Adipocyte (in vitro differentiated cells): ENCODE data around the gene SGSM2.
A peak's percentile ranks its signal among the peaks of the same experiment; 100 is the strongest.

Experiments
- DNase-seq: peaks from one replicate; pipeline ENCODE4 v3.0.0-alpha.2; 2015; ENCODE audit warnings: low read depth
- H3K27me3 ChIP-seq: replicated peaks from 2 replicates; pipeline ENCODE4 v1.7.0; 2013; ENCODE audit warnings: mild to moderate bottlenecking, low read length, moderate library complexity; ENCODE audit not compliant: control insufficient read depth, insufficient read depth
- H3K36me3 ChIP-seq: 2 replicates; pipeline ENCODE4 v1.7.0; 2013; ENCODE audit warnings: low read length, mild to moderate bottlenecking, moderate library complexity; ENCODE audit not compliant: control insufficient read depth, insufficient read depth, severe bottlenecking
- H3K4me1 ChIP-seq: 2 replicates; pipeline ENCODE4 v1.7.0; 2013; ENCODE audit warnings: mild to moderate bottlenecking, low read length, moderate library complexity; ENCODE audit not compliant: control insufficient read depth, insufficient read depth
- H3K4me3 ChIP-seq: 2 replicates; pipeline ENCODE4 v1.7.0; 2013; ENCODE audit warnings: mild to moderate bottlenecking, low read length, moderate library complexity
- H3K9ac ChIP-seq: 2 replicates; pipeline ENCODE4 v1.7.0; 2013; ENCODE audit warnings: mild to moderate bottlenecking, low read length, moderate library complexity
- H3K9me3 ChIP-seq: 2 replicates; pipeline ENCODE4 v1.7.0; 2013; ENCODE audit warnings: mild to moderate bottlenecking, low read length, moderate library complexity; ENCODE audit not compliant: control insufficient read depth

SGSM2 gene

GRCh38 chr17:2337544-2338314, 428 bp downstream of the SGSM2 start:
- peaks cover 21% of the 10 kb centered on the region for H3K4me1 ChIP-seq
- H3K36me3 ChIP-seq = peaks cover 26% of the 10 kb centered on the region
- H3K4me3 ChIP-seq = peak overlapping the region; percentile 97
- H3K9me3 ChIP-seq = no peaks in the 10 kb centered on the region
- H3K27me3 ChIP-seq = no peaks in the 10 kb centered on the region
- H3K9ac ChIP-seq = peak overlapping the region; percentile 86
- DNase-seq = peak; percentile 84

GRCh38 chr17:2338315-2338657, 985 bp downstream of the SGSM2 start:
- DNase-seq = peak; percentile 29
- H3K9me3 ChIP-seq = no peaks in the 10 kb centered on the region
- peak overlapping the region; percentile 86 for H3K9ac ChIP-seq
- peaks cover 20% of the 10 kb centered on the region for H3K36me3 ChIP-seq
- no peaks in the 10 kb centered on the region for H3K27me3 ChIP-seq
- H3K4me3 ChIP-seq = peak overlapping the region; percentile 97
- H3K4me1 ChIP-seq = peaks cover 21% of the 10 kb centered on the region

- no peak overlapping the region for H3K4me3 ChIP-seq
- no peaks in the 10 kb centered on the region for H3K36me3 ChIP-seq
- peaks cover 15% of the 10 kb centered on the region for H3K4me1 ChIP-seq
- H3K27me3 ChIP-seq = no peaks in the 10 kb centered on the region
- H3K9me3 ChIP-seq = no peaks in the 10 kb centered on the region
- DNase-seq = no peak
- H3K9ac ChIP-seq = no peak overlapping the region
Measured at GRCh38 chr17:2343421-2343820, 6.1 kb downstream of the SGSM2 start.

GRCh38 chr17:2344528-2344927, 7.2 kb downstream of the SGSM2 start:
- H3K4me1 ChIP-seq = peaks cover 17% of the 10 kb centered on the region
- no peak overlapping the region for H3K4me3 ChIP-seq
- H3K9me3 ChIP-seq = no peaks in the 10 kb centered on the region
- no peak overlapping the region for H3K9ac ChIP-seq
- DNase-seq = no peak
- H3K27me3 ChIP-seq = no peaks in the 10 kb centered on the region
- H3K36me3 ChIP-seq = no peaks in the 10 kb centered on the region

GRCh38 chr17:2346475-2346874, 9.2 kb downstream of the SGSM2 start:
- H3K27me3 ChIP-seq = no peaks in the 10 kb centered on the region

GRCh38 chr17:2347805-2348685, 10.7 kb downstream of the SGSM2 start:
- H3K9me3 ChIP-seq = no peaks in the 10 kb centered on the region
- H3K27me3 ChIP-seq = no peaks in the 10 kb centered on the region
- peaks cover 17% of the 10 kb centered on the region for H3K4me1 ChIP-seq
- peak; percentile 76 for DNase-seq
- no peaks in the 10 kb centered on the region for H3K36me3 ChIP-seq
- peak overlapping the region; percentile 16 for H3K9ac ChIP-seq
- no peak overlapping the region for H3K4me3 ChIP-seq

More at GRCh38 chr17:2346475-2346874, 9.2 kb downstream of the SGSM2 start:
- DNase-seq = no peak
- Histone ChIP-seq H3K4me3 (no peak overlapping the region), H3K9me3 (no peaks in the 10 kb centered on the region), H3K4me1 (peaks cover 17% of the 10 kb centered on the region), H3K36me3 (no peaks in the 10 kb centered on the region), H3K9ac (no peak overlapping the region)

- Histone ChIP-seq H3K4me3 (no peak overlapping the region), H3K27me3 (no peaks in the 10 kb centered on the region), H3K36me3 (no peaks in the 10 kb centered on the region), H3K9ac (no peak overlapping the region), H3K9me3 (no peaks in the 10 kb centered on the region), H3K4me1 (peaks cover 16% of the 10 kb centered on the region)
- DNase-seq = no peak
Measured at GRCh38 chr17:2351269-2351668, 14.0 kb downstream of the SGSM2 start.

- no peak overlapping the region for H3K9ac ChIP-seq
- no peaks in the 10 kb centered on the region for H3K9me3 ChIP-seq
- no peak for DNase-seq
- H3K36me3 ChIP-seq = no peaks in the 10 kb centered on the region
- H3K4me1 ChIP-seq = peaks cover 4% of the 10 kb centered on the region
- no peak overlapping the region for H3K4me3 ChIP-seq
- no peaks in the 10 kb centered on the region for H3K27me3 ChIP-seq
Measured at GRCh38 chr17:2354311-2354710, 17.0 kb downstream of the SGSM2 start.

GRCh38 chr17:2357237-2357636, 19.9 kb downstream of the SGSM2 start:
- no peaks in the 10 kb centered on the region for H3K36me3 ChIP-seq
- DNase-seq = no peak
- no peak overlapping the region for H3K4me3 ChIP-seq

GRCh38 chr17:2357931-2358434, 20.7 kb downstream of the SGSM2 start:
- Histone ChIP-seq H3K9me3 (no peaks in the 10 kb centered on the region), H3K4me1 (peaks cover 9% of the 10 kb centered on the region), H3K36me3 (peaks cover 2% of the 10 kb centered on the region), H3K9ac (no peak overlapping the region), H3K4me3 (no peak overlapping the region), H3K27me3 (no peaks in the 10 kb centered on the region)
- DNase-seq = no peak

More at GRCh38 chr17:2357237-2357636, 19.9 kb downstream of the SGSM2 start:
- H3K27me3 ChIP-seq = no peaks in the 10 kb centered on the region
- H3K9me3 ChIP-seq = no peaks in the 10 kb centered on the region
- H3K9ac ChIP-seq = no peak overlapping the region
- peaks cover 9% of the 10 kb centered on the region for H3K4me1 ChIP-seq

- H3K9ac ChIP-seq = no peak overlapping the region
- peaks cover 15% of the 10 kb centered on the region for H3K36me3 ChIP-seq
- H3K9me3 ChIP-seq = no peaks in the 10 kb centered on the region
- H3K27me3 ChIP-seq = no peaks in the 10 kb centered on the region
- DNase-seq = no peak
- peaks cover 18% of the 10 kb centered on the region for H3K4me1 ChIP-seq
- H3K4me3 ChIP-seq = no peak overlapping the region
Measured at GRCh38 chr17:2361010-2361760, 23.9 kb downstream of the SGSM2 start.
